Adrenal gland (tissue), 12 donors: ENCODE results near the gene CCDC186. TPM values are rescaled to one million over a fixed set of nuclear protein-coding genes. Genes with fewer than 3 reads are reported as not detected.

Experiments
- DNase-seq, 7 donors: peaks; one replicate each; pipeline ENCODE4 v3.0.0-alpha.2; 2019 to 2020
- H3K27ac ChIP-seq, 5 donors: fragments of 200-600 bp; sonication (generic) in 4 of 5; 1 replicate in 3 of 5; 2 replicates in 2 of 5; pipeline versions ENCODE4 v1.5.1 to v1.8.0; 2016 to 2020; ENCODE audit warnings: mild to moderate bottlenecking in 1 of 5
- H3K27me3 ChIP-seq: fragments of 200-600 bp; 2 replicates; pipeline ENCODE4 v1.8.0; 2021
- H3K36me3 ChIP-seq, 2 donors: fragments of 200-600 bp; replicated peaks in 1 of 2; 1 replicate in 1 of 2; 2 replicates in 1 of 2; pipeline versions ENCODE4 v1.5.1 to v1.8.0; 2018 to 2022
- H3K4me1 ChIP-seq, 2 donors: fragments of 200-600 bp; replicated peaks in 1 of 2; 1 replicate in 1 of 2; 2 replicates in 1 of 2; pipeline versions ENCODE4 v1.5.1 to v1.8.0; 2018 to 2021
- H3K4me3 ChIP-seq, 4 donors: fragments of 200-600 bp; sonication (generic) in 3 of 4; one replicate each; pipeline ENCODE4 v1.5.1; 2016 to 2018
- H3K9me3 ChIP-seq, 3 donors: fragments of 200-600 bp; sonication (generic) in 1 of 3; replicated peaks in 1 of 3; 1 replicate in 2 of 3; 2 replicates in 1 of 3; pipeline versions ENCODE4 v1.5.1 to v1.8.0; 2016 to 2021
- CTCF ChIP-seq, 6 experiments: fragments of 450-650 bp in 4 of 6; fragments of 200-600 bp in 2 of 6; sonication (generic) in 1 of 6; IDR thresholded peaks; 1 replicate in 5 of 6; 2 replicates in 1 of 6; pipeline versions ENCODE4 v1.5.1 to v1.8.0; 2016 to 2021; ENCODE audit warnings: antibody characterized with exemption in 6 of 6, mild to moderate bottlenecking in 2 of 6, moderate library complexity in 1 of 6
- POLR2A ChIP-seq, 2 donors: fragments of 450-650 bp; IDR thresholded peaks; one replicate each; pipeline ENCODE4 v1.6.1; 2017; ENCODE audit warnings: antibody characterized with exemption in 2 of 2, mild to moderate bottlenecking in 2 of 2, moderate library complexity in 1 of 2
- WGBS, 4 donors: extraction: QIAGEN DNeasy Blood & Tissue Kit in 2 of 4; methylation state at CpG; one replicate each; pipeline versions ENCODE4 v1.1.5 to v1.1.7; 2013 to 2017; 5-methylcytosine and 5-hydroxymethylcytosine counted together
- intact Hi-C, 2 donors: fragments of 100-400 bp; cut with DNase I; formaldehyde crosslinking; loops; one replicate each; pipeline versions ENCODE4 v1.14.1 to v1.15.0; 2022 to 2023
- polyA plus RNA-seq, 3 donors: library from polyadenylated mRNA; stranded (reverse); fragments of 200-250 nt in 2 of 3; fragments of 350-450 nt in 1 of 3; fragmentation: Illumina TruSeq in 1 of 3; extraction: RNeasy Lipid Tissue Mini Kit (QIAGEN cat#74804) in 1 of 3; gene quantifications; one replicate each; pipeline ENCODE4 v1.2.3, GENCODE V29; 2013 to 2014
- total RNA-seq, 9 donors: library from RNA; depleted of rRNA in 4 of 9; stranded (reverse); fragments of >200 nt in 4 of 9; fragments of 120-200 nt in 1 of 9; fragmentation: NEBNext Ultra II Directional in 1 of 9; extraction: Animal tissue kit (Norgen Biotek cat#: 25700) in 1 of 9; gene quantifications; one replicate each; pipeline versions ENCODE4 v1.1.0 to v1.2.4, GENCODE V29; 2013 to 2023
- donor health status: healthy with polysubstance abuse.
- donor health status: Bipolar disorder and iron deficiency.
- donor health status: DM: yes; HTN: yes; CAD: no.
- donor health status: DM: no; HTN: no; CAD: no.
- donor health status: DM: no; HTN: no; CAD: no.
- donor health status: DM: yes; HTN: yes; CAD: no.

The CCDC186 gene
- total and polyA plus RNA-seq, 12 donors = 1.9 to 20.1 (median 16.8) TPM

DNA sequence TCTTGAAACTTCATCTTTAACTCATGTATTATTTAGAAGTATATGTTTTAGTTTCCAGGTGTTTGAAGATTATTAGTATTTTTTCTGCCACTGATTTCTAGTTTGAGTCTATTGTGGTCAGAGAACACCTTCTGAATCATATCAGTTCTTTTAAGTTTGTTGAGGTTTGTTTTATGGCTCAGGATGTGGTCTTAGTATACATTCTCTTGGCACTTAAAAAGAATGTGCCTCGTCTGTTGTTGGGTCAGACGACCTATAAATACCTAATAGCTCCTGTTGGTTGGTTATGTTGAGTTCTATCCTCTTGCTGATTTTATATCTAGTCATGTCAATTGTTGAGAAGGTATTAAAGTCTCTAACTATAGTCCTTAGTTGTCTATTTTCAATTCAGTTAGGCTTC, 21.1 kb upstream of the CCDC186 start:
- TF ChIP-seq POLR2A (IDR thresholded peaks at IDR 0.05) (no peak), CTCF (IDR thresholded peaks at IDR 0.05) (no peak)
- Histone ChIP-seq H3K36me3 (no peaks in the 10 kb centered on the region), H3K4me1 (no peaks in the 10 kb centered on the region), H3K4me3 (no peak overlapping the region), H3K9me3 (no peaks in the 10 kb centered on the region), H3K27me3 (peaks cover 5% of the 10 kb centered on the region), H3K27ac (no peak overlapping the region)
- WGBS, 4 donors = 67 to 82% (median 74%) methylated on average over 2 of the region's 2 CpGs
- intact Hi-C loops = no loop called here
- no peak for DNase-seq

- Histone ChIP-seq H3K4me3 (no peak overlapping the region), H3K9me3 (no peaks in the 10 kb centered on the region), H3K27ac (no peak overlapping the region), H3K27me3 (no peaks in the 10 kb centered on the region), H3K4me1 (no peaks in the 10 kb centered on the region), H3K36me3 (no peaks in the 10 kb centered on the region)
- no peak for TF ChIP-seq POLR2A (IDR thresholded peaks at IDR 0.05)
- no peak for TF ChIP-seq CTCF (IDR thresholded peaks at IDR 0.05)
- intact Hi-C loops = no loop called here
- 92 to 94% (median 94%) methylated on average over 8 of the region's 8 CpGs for WGBS, 4 donors
- DNase-seq = no peak
Measured at GRCh38 chr10:114189700-114190099, 15.7 kb upstream of the CCDC186 start.

DNA sequence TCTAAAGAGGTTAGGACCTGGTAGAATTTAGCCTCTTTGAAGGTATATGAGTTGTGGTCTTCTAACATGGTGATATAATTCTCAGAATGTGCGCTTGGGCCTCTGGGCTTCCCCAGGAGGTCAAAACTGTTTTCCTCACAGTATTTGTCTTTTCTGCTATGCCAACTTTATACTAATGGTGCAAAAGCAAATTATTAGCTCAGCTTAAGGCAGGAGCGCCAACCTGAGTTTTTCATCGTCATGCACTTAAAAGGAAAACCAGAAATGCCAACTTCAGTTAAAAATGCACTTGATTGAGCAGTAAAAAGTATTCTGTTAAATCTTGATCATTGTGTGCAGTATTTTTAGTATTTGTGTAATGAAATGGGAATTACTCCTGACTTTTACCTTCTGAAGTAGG, 14.9 kb upstream of the CCDC186 start:
- H3K27me3 ChIP-seq = no peaks in the 10 kb centered on the region
- no peak for DNase-seq
- intact Hi-C loops = no loop called here
- TF ChIP-seq POLR2A (IDR thresholded peaks at IDR 0.05) (no peak), CTCF (IDR thresholded peaks at IDR 0.05) (no peak)
- H3K27ac ChIP-seq = no peak overlapping the region
- WGBS, 4 donors = 92 to 96% (median 95%) methylated on average over 3 of the region's 3 CpGs
- no peaks in the 10 kb centered on the region for H3K9me3 ChIP-seq
- no peaks in the 10 kb centered on the region for H3K4me1 ChIP-seq
- H3K4me3 ChIP-seq = no peak overlapping the region
- no peaks in the 10 kb centered on the region for H3K36me3 ChIP-seq

- Histone ChIP-seq H3K27me3 (no peaks in the 10 kb centered on the region), H3K27ac (no peak overlapping the region), H3K36me3 (no peaks in the 10 kb centered on the region), H3K4me3 (no peak overlapping the region), H3K9me3 (no peaks in the 10 kb centered on the region), H3K4me1 (no peaks in the 10 kb centered on the region)
- TF ChIP-seq POLR2A (IDR thresholded peaks at IDR 0.05) (no peak), CTCF (IDR thresholded peaks at IDR 0.05) (no peak)
- no peak for DNase-seq
- intact Hi-C loops = no loop called here
- WGBS, 4 donors = 73 to 80% (median 76%) methylated on average over 3 of the region's 3 CpGs
Measured at GRCh38 chr10:114188001-114188400, 14.0 kb upstream of the CCDC186 start.
